Measurements from ENCODE around the gene GEMIN4. TPM values are rescaled to one million over a fixed set of nuclear protein-coding genes. Genes with fewer than 3 reads are reported as not detected.

The GEMIN4 gene
- total RNA-seq, 4 donors from 2014 or later = 10.5 to 70.3 (median 12.4) TPM

DNA sequence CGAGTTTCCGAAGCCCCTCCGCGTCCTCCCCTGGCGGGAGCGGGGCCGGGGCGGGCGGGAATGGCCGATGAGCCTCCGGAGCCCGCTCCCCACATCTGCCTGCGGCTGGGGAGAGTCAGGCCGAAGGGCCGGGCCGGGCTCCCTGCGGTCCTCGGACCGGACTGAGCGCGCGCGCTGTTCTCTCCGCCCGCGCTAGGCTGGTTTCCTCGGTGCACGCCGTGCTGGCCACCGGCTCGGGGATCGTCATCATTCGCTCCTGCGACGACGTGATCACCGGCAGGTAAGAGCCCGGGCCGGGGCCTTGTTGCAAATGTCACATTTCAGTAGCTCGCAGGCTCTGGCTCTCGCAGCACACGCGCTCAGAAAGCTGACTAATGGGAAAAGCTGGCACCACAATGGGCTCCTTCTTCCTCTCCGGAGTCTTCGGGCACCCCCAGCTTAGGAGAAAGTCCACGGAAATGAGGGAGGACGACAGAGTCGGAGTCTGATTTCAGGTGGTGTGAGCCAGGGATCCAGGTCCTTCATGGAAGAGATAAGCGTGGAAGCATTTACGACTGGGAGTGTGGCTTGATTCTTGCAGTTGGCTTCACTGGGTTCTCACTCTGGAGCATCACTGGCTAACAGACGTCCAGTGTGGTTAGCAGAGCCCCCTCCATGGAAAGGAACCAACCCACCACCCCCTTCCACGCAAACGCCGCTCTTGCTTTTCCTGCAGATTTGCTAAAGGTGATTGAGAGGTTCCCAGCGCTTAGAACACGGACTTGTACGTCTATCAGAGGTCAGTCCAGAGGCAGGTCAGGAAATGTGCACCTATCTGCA, 19.0 kb downstream of the GEMIN4 start:
- in situ Hi-C loops (cut with MboI; ENCODE audit: low pct_ligation_motif_present in 1 of 4, low pct_unique_long_range_greater_than_20kb in 1 of 4, low sequenced_read_pairs in 3 of 4) = no loop called here
- Histone ChIP-seq H3K36me3 (no peaks in the 10 kb centered on the region), H3K27me3 (no peaks in the 10 kb centered on the region), H3K4me3 (peak overlapping the region; percentile 56 to 89 (median 82)), H3K4me1 (peaks cover 3 to 22% (median 13%) of the 10 kb centered on the region in 4 donors), H3K9me3 (no peaks in the 10 kb centered on the region), H3K27ac (peak overlapping the region; percentile 86 to 89 (median 88))
- intact Hi-C loops (cut with DNase I; ENCODE audit: low total_unique reads) = no loop called here
- WGBS, 2 donors (ENCODE audit: low coverage in 1 of 2) = 10 to 40% methylated on average over 3 to 33 of the region's 57 CpGs
- TF ChIP-seq POLR2A (IDR thresholded peaks at IDR 0.05) = peak; percentile 25
- no peak for TF ChIP-seq EP300 (IDR thresholded peaks at IDR 0.05; ENCODE audit: low read depth)
- DNase-seq = peak; percentile 49

DNA sequence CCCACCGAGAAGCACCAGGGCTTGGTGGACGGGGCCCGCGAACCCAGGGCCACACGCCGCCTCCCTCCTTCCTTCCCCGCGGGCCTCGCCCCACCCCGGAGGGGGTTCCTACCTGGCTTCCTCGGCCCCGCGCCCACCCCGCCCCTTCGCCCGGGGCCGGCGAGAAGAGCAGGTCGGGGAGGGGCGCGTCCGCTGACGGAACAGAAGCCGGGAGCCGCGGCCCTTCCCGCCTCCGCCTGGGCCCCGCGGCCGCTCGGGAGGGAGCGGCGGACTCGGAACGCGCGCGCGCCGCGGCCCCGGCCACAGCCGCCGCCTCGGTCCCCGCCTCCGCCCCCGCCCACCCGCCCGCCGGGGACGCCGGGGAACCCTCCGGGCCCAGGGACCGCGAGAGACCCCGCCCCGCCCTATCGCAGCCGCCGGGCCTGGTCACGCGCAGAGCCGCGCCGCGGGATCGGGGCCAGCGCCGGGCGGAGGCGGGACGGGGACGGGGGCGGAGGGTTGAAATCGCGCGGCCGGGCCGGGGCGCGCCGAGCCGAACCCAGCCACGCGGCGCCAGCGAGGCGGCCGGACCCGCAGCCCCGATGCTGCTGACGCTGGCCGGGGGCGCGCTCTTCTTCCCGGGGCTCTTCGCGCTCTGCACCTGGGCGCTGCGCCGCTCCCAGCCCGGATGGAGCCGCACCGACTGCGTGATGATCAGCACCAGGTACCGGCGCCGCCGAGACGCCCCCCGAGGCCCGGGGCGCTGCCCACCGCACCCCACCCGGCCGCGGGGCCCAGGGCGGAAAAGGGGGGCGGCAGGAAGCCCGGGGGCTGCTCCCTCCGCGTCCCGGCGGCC, 19.8 kb downstream of the GEMIN4 start, which contains the start of gene TLCD3A:
Gene TLCD3A, plus strand, starts transcription at position 530 of the 835 bp plus-strand sequence. Its CDS starts 52 bp downstream, at position 582.
- no peaks in the 10 kb centered on the region for H3K27me3 ChIP-seq
- peak; percentile 78 for DNase-seq
- no peaks in the 10 kb centered on the region for H3K9me3 ChIP-seq
- WGBS, 2 donors (ENCODE audit: low coverage in 1 of 2) = 0% methylated on average over 30 of the region's 126 CpGs; no CpG with 5 or more reads in 1 of the 2 donors
- intact Hi-C loops (cut with DNase I; ENCODE audit: low total_unique reads) (no loop called here), in situ Hi-C loops (cut with MboI; ENCODE audit: low pct_ligation_motif_present in 1 of 4, low pct_unique_long_range_greater_than_20kb in 1 of 4, low sequenced_read_pairs in 3 of 4) (no loop called here)
- H3K27ac ChIP-seq = peak within 1 kb of the TSS; percentile 86 to 89 (median 88)
- peak within 1 kb of the TSS; percentile 56 to 89 (median 82) for H3K4me3 ChIP-seq
- TF ChIP-seq POLR2AphosphoS5 (IDR thresholded peaks at IDR 0.05) = peak in 2 of 3 donors; percentile 12 to 23
- TF ChIP-seq EP300 (IDR thresholded peaks at IDR 0.05; ENCODE audit: low read depth) = no peak
- TF ChIP-seq, protein P1, sequence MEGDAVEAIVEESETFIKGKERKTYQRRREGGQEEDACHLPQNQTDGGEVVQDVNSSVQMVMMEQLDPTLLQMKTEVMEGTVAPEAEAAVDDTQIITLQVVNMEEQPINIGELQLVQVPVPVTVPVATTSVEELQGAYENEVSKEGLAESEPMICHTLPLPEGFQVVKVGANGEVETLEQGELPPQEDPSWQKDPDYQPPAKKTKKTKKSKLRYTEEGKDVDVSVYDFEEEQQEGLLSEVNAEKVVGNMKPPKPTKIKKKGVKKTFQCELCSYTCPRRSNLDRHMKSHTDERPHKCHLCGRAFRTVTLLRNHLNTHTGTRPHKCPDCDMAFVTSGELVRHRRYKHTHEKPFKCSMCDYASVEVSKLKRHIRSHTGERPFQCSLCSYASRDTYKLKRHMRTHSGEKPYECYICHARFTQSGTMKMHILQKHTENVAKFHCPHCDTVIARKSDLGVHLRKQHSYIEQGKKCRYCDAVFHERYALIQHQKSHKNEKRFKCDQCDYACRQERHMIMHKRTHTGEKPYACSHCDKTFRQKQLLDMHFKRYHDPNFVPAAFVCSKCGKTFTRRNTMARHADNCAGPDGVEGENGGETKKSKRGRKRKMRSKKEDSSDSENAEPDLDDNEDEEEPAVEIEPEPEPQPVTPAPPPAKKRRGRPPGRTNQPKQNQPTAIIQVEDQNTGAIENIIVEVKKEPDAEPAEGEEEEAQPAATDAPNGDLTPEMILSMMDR (IDR thresholded peaks at IDR 0.05) = no peak
- peak; percentile 38 for TF ChIP-seq POLR2A (IDR thresholded peaks at IDR 0.05)
- H3K4me1 ChIP-seq = peaks cover 3 to 22% (median 13%) of the 10 kb centered on the region in 4 donors
- H3K36me3 ChIP-seq = no peaks in the 10 kb centered on the region

DNA sequence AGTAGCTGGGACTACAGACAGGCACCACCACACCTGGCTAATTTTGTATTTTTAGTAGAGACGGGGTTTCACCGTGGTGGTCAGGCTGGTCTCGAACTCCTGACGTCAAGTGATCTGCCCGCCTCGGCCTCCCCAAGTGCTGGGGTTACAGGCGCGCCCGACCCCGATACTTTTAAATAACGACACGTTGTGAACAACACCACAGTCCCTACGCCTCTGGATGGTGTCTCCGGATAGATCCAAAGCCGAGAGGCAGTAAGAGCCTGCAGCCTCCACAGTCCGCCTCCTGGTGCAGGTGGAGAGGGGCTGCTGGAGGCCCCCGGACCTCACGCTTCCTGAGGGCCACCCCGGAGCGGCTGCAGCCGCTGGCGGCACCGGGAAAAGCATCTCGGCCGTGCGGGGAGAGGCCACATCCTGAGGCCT, 20.4 kb downstream of the GEMIN4 start:
- WGBS, 2 donors (ENCODE audit: low coverage in 1 of 2) = 4% methylated on average over 26 of the region's 26 CpGs; no CpG with 5 or more reads in 1 of the 2 donors
- Histone ChIP-seq H3K27me3 (no peaks in the 10 kb centered on the region), H3K36me3 (no peaks in the 10 kb centered on the region), H3K4me1 (peaks cover 3 to 22% (median 14%) of the 10 kb centered on the region in 4 donors), H3K27ac (peak overlapping the region; percentile 86 to 89 (median 88)), H3K4me3 (peak overlapping the region; percentile 56 to 89 (median 69)), H3K9me3 (no peaks in the 10 kb centered on the region)
- intact Hi-C loops (cut with DNase I; ENCODE audit: low total_unique reads) (no loop called here), in situ Hi-C loops (cut with MboI; ENCODE audit: low pct_ligation_motif_present in 1 of 4, low pct_unique_long_range_greater_than_20kb in 1 of 4, low sequenced_read_pairs in 3 of 4) (no loop called here)
- no peak for DNase-seq
- TF ChIP-seq POLR2AphosphoS5 (IDR thresholded peaks at IDR 0.05) = no peak
- TF ChIP-seq, protein P1 (IDR thresholded peaks at IDR 0.05) = peak in 1 of 5 experiments; percentile 16
- TF ChIP-seq POLR2A (IDR thresholded peaks at IDR 0.05) = no peak
- no peak for TF ChIP-seq EP300 (IDR thresholded peaks at IDR 0.05; ENCODE audit: low read depth)

DNA sequence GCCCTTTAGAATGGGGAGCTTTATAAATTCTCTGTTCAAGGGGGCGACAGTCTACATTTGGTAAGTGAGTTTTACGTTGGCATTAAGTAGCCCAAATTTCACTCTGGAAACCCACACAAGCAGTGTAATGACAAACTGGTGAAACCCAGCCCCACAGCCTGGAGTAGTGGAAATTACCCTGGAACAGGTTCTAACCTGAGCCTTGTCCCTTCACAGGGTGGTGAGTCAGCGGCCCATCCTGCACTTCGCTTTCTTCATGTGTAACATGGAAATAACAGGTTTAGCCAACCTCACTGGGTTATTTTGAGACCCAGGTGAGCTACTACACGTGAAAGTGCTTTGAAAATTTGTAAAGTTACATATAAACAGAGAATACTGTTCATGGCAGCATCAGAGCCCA, 23.2 kb downstream of the GEMIN4 start:
- in situ Hi-C loops (cut with MboI; ENCODE audit: low pct_ligation_motif_present in 1 of 4, low pct_unique_long_range_greater_than_20kb in 1 of 4, low sequenced_read_pairs in 3 of 4) = no loop called here
- WGBS, 2 donors (ENCODE audit: low coverage in 1 of 2) = 82% methylated on average over 5 of the region's 5 CpGs; no CpG with 5 or more reads in 1 of the 2 donors
- no peak for DNase-seq

More for the DNA sequence above, 23.2 kb downstream of the GEMIN4 start:
- no peak overlapping the region for H3K4me3 ChIP-seq
- H3K36me3 ChIP-seq = no peaks in the 10 kb centered on the region
- H3K4me1 ChIP-seq = peaks cover 3 to 30% (median 15%) of the 10 kb centered on the region in 4 donors
- H3K27me3 ChIP-seq = no peaks in the 10 kb centered on the region
- intact Hi-C loops (cut with DNase I; ENCODE audit: low total_unique reads) = no loop called here
- no peak for TF ChIP-seq EP300 (IDR thresholded peaks at IDR 0.05; ENCODE audit: low read depth)
- no peak for TF ChIP-seq POLR2AphosphoS5 (IDR thresholded peaks at IDR 0.05)
- TF ChIP-seq POLR2A (IDR thresholded peaks at IDR 0.05) = no peak
- TF ChIP-seq, protein P1 (IDR thresholded peaks at IDR 0.05) = no peak
- no peaks in the 10 kb centered on the region for H3K9me3 ChIP-seq
- H3K27ac ChIP-seq = no peak overlapping the region

Data from transverse colon (tissue), 4 donors.